ENCODE results near the gene GABRR2.

Gene GABRR2

DNA sequence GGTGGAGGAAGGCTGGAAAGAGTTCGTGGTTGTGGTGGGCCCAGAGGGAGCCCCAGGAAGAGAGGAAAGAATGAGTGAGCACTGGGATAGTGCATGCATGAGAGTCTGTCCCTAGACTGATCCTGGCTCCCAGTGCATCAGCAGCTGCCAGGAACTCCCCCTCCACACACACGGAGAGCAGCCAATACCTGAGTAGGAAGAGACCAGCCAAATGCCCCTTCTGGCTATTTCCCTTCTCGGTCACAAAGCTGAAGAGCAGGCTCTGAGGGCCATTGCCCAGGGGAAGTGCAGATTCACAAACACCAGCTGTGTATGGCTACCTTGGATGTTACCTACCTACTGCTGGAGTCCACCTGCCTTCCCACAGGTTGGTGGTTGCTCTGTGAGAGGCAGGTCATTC is 45.1 kb downstream of the GABRR2 start:
- no peak for DNase-seq (ENCODE audit: low spot score)
- TF ChIP-seq, protein P1, sequence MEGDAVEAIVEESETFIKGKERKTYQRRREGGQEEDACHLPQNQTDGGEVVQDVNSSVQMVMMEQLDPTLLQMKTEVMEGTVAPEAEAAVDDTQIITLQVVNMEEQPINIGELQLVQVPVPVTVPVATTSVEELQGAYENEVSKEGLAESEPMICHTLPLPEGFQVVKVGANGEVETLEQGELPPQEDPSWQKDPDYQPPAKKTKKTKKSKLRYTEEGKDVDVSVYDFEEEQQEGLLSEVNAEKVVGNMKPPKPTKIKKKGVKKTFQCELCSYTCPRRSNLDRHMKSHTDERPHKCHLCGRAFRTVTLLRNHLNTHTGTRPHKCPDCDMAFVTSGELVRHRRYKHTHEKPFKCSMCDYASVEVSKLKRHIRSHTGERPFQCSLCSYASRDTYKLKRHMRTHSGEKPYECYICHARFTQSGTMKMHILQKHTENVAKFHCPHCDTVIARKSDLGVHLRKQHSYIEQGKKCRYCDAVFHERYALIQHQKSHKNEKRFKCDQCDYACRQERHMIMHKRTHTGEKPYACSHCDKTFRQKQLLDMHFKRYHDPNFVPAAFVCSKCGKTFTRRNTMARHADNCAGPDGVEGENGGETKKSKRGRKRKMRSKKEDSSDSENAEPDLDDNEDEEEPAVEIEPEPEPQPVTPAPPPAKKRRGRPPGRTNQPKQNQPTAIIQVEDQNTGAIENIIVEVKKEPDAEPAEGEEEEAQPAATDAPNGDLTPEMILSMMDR (IDR thresholded peaks at IDR 0.05; ENCODE audit: borderline replicate concordance, control extremely low read depth, extremely low read depth, insufficient read depth, missing control alignments), result no peak
- in situ Hi-C loops (cut with MboI; ENCODE audit: low sequenced_read_pairs, unreplicated experiment), result no loop called here

DNA sequence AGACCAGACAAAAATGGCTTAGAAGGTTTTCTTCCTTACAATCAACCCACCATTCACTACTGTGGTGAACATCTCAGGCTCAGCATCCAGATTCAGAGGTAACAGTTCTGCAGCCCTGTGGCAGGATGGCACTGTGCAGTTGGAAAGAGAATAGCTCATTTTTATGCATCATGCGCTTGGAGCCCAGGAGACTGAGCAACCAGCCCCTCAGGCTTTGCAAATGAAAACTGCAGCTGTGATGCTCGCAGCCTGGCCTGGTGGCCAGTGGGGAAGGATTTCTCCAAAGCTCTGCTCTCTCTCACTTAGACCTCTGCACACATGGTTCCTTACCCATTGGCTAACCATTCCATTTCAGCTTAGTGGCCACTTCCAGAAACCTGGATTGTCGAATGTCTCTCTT is 45.8 kb downstream of the GABRR2 start:
- in situ Hi-C loops (cut with MboI; ENCODE audit: low sequenced_read_pairs, unreplicated experiment), result no loop called here
- TF ChIP-seq, protein P1 (IDR thresholded peaks at IDR 0.05; ENCODE audit: borderline replicate concordance, control extremely low read depth, extremely low read depth, insufficient read depth, missing control alignments), result no peak
- DNase-seq (ENCODE audit: low spot score), result no peak

DNA sequence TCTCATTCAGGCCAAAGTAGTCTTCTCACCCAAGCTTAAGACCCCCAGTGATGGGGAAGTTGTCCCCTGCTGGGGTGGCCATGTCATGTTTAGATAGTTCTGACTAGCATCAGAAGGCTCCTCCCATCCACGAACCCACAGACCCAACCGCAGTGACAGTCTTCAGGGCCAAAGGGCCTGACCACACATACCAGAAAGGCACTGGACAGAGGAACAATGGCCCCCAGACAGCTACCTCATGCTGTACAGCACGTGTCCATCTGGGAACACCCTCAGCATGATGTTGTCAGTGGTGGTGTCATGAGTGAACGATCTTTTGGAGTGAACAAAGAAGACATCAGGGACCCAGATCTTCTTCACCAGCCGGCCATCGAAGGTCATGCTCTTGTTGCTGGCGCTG is 46.3 kb downstream of the GABRR2 start:
- DNase-seq (ENCODE audit: low spot score), result no peak
- in situ Hi-C loops (cut with MboI; ENCODE audit: low sequenced_read_pairs, unreplicated experiment), result no loop called here
- TF ChIP-seq, protein P1 (IDR thresholded peaks at IDR 0.05; ENCODE audit: borderline replicate concordance, control extremely low read depth, extremely low read depth, insufficient read depth, missing control alignments), result no peak

DNA sequence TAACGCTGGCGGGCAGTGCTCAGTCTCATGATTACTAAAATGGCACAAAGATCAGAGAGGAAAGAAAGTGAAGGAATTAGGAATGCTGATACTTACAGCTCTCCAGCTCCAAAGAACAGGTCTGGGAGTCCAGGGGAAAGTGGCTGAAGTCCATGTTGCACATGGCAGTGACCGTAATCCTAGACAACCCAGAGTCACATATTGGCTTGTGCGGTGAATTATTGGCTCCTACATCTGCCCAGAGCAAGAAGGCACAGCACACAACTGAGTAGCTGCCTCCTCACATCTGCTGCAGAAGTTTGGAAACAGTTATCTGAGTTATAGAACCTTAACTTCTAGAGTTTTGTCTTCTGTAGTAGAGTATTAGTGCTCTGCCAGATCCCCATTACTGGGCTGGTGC is 47.2 kb downstream of the GABRR2 start:
- in situ Hi-C loops (cut with MboI; ENCODE audit: low sequenced_read_pairs, unreplicated experiment), result no loop called here
- TF ChIP-seq, protein P1 (IDR thresholded peaks at IDR 0.05; ENCODE audit: borderline replicate concordance, control extremely low read depth, extremely low read depth, insufficient read depth, missing control alignments), result no peak
- DNase-seq (ENCODE audit: low spot score), result no peak

DNA sequence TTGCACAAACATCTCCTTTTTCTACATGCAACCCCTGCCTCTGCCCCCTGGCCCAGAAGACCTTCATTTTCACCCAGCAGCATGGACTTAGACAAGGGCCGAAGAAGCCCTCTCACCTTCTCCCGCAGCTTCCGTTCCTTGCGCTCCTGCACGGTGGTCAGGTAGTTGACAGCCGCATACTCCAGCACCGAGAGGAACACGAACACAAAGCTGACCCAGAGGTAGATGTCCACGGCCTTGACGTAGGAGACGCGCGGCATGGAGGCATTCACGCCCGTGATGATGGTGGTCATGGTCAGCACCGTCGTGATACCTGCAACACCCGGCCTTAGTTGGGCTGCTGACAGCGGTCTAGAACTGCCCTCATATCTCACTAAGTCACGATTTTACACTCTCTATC is 50.8 kb downstream of the GABRR2 start:
- TF ChIP-seq, protein P1 (IDR thresholded peaks at IDR 0.05; ENCODE audit: borderline replicate concordance, control extremely low read depth, extremely low read depth, insufficient read depth, missing control alignments), result no peak
- in situ Hi-C loops (cut with MboI; ENCODE audit: low sequenced_read_pairs, unreplicated experiment), result no loop called here
- no peak for DNase-seq (ENCODE audit: low spot score)

DNA sequence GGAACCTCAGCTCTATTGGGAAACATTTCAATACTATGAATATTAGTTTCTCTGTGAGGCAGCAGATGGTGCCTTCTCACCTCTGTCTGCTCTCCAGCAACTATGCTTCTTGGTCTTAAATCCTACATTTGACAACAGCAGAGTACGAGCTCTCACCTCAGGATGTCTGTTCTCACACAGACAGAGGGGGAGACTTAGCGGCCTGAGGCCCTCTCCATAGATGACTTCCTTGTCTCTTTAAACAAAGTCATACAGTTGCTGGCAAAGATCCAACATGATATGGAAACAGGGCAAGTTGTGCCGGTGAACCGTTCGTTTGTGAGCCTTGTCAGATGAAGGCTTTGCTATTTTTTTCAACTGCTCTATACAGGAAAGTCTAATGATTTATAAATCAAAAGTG is 54.3 kb downstream of the GABRR2 start:
- no peak for DNase-seq (ENCODE audit: low spot score)
- TF ChIP-seq, protein P1 (IDR thresholded peaks at IDR 0.05; ENCODE audit: borderline replicate concordance, control extremely low read depth, extremely low read depth, insufficient read depth, missing control alignments), result no peak
- in situ Hi-C loops (cut with MboI; ENCODE audit: low sequenced_read_pairs, unreplicated experiment), result no loop called here

DNA sequence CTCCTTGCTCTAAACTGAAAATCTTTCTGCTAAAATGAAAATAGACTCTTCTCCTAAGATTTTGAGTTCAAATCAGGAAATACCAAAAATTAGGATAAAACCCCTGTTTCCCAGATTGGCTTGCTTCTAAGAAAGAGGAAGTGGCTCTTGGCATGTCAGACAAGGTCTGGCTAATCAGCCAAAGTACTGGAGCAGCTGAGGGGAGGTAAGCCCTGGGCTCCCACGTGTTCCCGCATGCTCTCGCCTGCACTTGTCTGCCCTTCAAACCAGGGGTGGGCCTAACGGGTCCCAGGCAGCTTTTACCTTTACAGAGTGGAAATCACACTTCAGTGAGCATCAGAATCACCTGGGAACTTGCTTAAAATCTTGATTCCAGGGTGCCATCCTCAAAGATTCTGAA is 54.8 kb downstream of the GABRR2 start:
- peak; percentile 47 for DNase-seq (ENCODE audit: low spot score)
- TF ChIP-seq, protein P1 (IDR thresholded peaks at IDR 0.05; ENCODE audit: borderline replicate concordance, control extremely low read depth, extremely low read depth, insufficient read depth, missing control alignments), result no peak
- in situ Hi-C loops (cut with MboI; ENCODE audit: low sequenced_read_pairs, unreplicated experiment), result no loop called here

Data from GM13976 (cell line).